NCI-H1105 treated with DMSO at 0.1 percent for 48 hours (cell line): Measurements from ENCODE around the gene OR2F2.

Experiments used
- DNase-seq: peaks from one replicate; lab custom pipeline; 2025; lab: John Stamatoyannopoulos, UW

OR2F2 gene

DNA sequence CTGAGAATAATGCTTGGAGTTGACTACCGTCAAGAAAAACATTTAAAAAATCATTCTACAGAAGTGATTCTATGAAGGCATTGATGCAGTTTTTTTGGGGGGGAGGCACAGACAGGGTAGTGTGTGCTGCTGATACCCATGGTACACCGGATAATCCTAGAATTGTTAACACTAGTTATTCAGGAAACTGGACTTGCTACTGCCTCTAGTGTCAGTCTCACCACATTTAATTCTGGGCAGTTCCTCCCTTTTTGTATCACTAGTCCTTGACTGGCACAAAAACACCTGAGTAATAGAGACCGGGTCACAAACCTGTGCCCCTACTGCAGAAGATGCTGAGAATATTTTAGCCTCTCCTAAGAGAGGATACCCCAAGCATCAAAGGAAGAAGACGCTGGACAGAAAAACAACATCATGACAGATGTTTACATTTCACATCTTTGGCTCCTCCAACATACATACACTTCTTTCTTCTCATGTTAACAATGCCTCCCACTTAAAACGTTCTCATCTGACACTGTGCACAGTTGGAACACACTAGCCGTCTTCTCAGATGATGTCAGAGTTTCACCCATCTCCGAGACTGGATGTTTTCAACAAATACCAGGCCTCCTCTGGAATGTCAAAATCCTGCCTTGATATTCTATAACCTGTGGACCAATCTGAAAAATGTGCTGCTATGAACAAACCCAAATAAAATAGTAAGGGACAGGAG is 19.9 kb upstream of the OR2F2 start:
- no peak for DNase-seq

DNA sequence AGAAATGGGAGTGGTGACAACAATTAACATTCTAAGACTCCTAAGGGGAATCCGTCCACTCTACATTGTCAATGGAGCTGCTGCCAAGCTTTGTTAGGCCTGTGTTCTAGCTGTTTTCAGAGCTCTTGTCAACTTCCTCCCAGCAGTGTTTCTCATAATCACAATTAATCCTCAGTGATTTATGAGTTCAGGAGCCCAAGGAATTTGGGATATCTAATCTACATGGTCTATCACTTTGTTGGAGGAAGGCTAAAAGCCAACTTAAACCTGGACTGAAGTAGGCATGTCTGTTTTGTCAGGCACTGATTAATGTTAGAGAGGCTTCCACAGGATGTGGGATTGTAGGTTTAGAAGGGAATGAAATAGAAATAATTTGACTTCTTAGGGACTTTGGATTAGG is 10.2 kb upstream of the OR2F2 start:
- no peak for DNase-seq

DNA sequence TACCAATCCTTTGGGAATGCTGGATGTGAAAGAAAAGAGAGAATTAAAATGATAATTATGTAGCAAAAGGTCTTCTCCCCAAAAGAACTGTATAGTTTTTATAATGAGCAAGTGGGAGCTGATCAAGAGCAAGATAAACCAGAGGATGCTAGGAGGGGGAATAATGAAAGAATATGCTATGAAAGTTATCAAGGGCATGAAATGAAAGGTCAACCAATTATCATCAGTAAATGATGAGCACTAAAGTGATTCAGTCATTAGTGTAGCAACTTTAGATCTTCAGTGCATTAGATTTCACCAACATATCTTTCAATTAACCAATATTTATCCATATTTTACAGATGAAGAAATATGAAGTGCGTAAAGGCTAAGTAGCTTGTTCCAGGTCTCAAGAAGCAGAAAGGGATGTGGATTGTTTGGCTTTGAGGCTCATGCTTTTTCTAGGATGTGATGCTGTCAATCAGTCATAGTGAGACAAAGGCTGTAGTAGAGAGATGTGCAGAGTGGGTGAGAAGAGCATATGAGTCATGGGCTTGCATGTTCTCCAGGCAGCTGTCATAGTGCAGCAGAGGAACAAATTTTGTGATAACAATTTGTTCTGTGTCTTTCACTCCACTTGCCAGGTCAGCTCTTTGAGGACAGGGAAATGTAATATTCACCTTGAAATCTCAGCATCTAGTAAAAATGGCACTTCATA is 5.7 kb upstream of the OR2F2 start:
- no peak for DNase-seq

DNA sequence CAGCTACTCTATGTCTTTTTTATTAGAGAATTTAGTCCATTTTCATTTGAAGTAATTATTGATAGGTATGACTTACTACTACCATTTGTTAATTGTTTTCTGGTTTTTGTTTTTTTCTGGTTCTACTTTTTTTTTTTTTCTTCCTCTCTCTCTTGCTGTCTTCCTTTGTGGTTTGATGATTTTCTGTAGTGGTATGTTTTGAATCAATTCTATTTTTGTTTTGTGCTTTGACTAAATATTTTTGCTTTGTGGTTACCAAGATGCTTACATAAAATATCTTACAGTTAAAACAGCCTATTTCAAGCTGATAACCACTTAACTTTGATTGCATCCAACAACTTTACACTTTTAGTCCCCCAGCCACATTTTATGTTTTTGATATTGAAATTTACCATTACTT is 3.3 kb upstream of the OR2F2 start:
- no peak for DNase-seq

DNA sequence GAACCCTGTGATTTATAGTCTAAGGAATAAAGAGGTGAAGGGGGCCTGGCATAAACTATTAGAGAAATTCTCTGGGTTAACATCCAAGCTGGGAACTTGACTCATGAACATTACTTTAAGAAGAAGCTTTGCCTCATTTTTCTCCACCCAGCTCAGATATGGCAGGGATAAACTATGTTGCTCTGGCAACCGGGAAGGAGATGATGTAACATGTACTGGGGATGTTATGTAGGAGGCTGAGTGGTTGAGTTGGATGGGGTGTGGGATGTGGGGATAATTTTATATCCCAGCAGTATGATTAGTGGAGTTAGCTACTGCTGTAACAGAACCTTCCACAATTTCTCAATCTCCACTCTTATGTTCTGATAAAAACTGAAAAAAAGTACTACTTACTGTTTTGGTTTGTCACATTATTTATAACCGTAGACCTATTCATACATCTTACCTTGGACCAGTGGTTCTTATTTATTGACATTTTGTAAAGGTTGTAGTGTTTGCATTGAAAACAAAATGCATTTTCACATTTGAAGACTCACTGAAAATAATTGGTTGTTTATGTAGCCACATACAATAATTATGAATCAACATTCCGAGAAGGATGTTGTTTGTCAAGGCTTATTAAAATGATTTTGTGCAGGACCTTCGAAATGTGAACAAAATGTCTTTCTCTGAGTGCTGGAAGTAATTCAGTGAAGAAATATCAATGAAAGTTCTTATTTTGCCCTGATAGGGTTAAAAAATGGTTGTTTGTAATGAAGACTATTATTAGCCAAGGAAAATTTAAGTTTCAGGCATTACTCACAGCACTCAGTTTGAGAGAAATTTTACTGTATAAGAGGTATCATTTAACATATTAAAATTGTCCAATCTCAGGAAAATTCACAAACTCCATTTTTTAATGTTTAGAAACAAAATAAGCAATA is 1.3 kb downstream of the OR2F2 start:
- no peak for DNase-seq

DNA sequence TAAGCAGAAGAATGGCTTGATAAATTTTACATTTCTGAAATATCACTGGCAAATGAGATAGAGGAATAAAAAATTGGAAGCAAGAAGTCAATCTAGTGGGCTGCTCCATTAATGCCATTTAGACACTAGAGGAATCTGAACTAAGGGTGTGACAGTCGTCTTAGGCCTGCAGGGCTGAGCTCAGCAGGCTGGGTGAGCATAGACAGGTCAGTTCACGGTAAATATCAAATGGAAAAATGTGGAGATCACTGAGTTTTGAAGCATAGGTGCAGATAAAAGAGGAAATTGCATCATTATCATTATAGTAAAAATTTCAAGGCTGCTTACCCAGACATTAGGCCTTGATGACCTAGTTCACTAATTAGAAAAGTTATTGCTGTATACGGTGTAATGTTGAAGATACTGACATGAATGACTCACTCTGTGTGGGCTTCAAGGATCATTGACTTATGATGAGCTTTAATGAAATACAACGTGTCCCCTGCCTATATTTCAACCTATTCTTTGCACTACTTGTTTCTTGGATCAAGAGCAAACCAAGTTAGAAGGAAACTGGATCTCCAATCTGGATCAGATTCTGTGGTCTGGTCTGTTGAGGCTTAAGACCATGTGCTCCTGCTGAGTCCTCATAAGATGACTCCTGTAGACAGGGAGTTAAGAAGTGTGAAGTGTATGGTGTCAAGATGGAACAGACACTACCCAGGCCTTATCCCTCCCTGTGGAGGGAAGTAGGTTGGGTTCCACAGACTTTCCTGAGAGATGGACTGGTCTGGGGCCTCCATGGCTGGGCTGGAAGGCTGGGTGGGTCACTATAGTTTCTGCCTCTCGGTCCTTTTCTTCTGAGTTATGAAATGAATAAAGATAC is 3.6 kb downstream of the OR2F2 start:
- DNase-seq = no peak

DNA sequence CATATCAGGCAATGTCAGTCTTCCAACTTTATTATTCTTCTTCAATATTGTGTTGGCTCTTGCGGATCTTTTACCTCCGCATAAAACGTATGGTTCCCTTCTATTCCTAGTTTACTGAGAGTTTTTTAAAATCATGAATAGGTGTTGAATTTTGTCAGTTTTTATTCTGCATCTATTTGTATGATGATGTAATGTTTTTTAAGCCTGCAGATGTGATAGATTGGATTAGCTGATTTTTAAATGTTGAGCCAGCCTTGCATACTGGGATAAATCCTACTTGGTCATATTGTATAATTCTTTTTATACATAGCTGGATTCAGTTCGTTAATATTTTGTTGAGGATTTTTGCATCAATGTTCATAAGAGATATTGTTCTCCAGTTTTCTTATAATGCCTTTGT is 10.4 kb downstream of the OR2F2 start:
- DNase-seq = no peak

DNA sequence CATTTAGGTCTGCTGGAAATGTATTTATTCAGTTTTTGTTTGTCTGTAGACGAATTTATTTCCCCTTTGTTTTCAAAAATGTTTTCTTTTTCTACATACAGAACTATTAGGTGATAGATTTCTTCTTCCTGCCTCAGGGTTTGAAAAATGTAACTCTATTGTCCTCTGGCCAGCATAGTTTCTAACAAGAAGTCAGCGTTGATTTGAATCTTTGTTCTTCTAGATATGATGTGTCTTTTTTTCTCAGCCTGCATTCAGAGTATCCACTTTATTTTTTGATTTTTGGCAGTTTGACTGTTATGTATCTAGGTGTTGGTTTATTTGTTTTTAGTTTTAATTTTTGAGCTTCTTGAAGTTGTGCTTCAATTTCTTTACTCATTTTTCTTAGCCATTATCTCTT is 12.1 kb downstream of the OR2F2 start:
- DNase-seq = no peak

DNA sequence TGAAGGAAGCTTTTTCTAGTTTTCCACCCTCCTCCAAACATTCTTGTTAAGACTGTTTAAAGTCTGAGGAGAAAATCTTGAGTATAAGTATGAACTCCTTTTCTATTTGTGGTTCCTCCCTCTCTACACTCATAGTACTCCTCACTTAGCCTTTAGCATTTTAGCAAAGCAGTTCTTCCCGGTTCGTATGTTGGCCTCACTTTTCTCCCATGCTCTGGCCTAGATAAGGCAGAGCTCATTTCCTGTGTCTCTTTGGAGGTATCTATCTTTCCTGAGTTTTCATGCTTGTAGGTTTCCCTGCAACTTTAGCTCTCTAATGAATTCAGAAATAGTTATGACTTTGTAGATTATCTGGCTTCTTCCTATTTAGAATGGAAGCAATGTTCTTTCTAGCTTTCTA is 13.7 kb downstream of the OR2F2 start:
- DNase-seq = no peak

DNA sequence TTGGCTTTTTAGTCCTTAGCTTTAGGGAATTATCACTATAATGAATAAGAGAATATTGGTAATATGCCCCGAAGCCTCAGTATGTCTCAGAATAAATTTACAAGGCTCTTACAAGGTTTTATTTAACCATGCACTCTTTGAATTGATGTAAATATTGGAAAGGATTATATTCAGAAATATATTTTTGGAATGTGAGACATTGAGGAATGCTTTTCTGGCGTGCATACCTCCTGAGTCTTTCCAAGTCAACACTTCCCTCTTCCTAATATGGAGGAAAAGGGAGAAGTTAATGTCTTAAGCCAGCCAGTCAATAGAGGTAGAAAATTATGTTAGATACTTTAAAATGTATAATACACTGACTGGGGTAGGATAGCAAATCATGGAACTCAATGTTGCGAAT is 18.4 kb downstream of the OR2F2 start:
- no peak for DNase-seq

DNA sequence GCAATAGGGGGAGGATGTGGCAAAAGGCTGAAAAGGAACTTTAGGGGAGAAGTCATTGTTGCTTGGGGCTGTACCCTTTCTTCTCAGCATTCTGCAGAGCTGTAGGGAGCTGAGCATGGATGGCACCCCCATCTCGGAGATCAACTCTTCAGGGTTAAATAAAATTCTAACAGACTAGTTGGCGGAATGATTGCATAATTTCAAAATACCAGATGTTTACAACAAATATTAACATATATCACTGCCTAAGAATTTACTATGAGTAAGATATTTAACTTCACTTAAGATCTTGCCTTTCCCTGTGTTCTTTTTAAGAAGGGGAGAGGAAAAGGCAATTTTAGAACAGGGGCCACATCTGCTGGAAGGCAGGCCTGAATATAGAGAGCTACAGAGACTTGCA is 19.1 kb downstream of the OR2F2 start:
- DNase-seq = no peak

DNA sequence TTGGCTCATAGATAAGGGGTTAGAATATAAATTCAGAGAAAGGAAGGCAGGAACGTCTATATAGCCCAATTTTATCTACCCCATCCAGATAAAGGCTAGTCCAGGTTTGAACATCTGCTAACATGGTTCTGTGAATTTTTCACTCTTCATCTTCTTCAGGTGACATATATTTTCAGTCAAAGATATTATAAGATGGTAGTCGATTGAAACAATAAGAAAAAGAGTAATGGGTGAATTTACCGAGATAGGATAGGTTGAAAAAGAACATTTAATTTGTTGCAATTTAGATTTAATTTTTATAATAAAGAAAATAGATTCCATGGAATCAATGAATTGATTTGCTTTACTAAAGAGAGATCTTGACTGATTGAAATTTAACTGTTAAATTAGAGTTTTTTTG is 19.5 kb downstream of the OR2F2 start, which contains the start of gene OR2F1:
TSS of gene OR2F1 (plus strand) at position 301 of the 400 bp plus-strand sequence. CDS start 5,127 bp downstream, outside the sequence.
- DNase-seq = no peak

DNA sequence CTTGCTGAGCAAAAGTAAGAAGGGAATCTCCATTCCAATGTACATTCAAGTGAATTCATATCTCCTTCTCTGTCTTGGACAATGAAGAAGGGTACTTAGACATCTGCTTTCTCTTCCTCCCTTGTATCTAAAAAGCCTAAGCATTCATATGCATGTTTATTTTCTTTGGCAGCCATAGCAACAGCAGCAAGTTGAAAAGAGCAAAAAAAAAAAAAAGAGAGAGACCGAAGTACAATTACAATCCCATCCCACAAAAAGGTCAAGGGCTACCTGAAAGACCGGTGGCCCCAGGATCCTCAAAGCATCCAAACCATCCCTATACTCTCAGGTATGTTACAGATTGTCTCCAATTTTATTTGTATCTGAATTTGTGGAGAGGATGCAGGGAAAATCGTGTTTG is 23.7 kb downstream of the OR2F2 start:
- no peak for DNase-seq

DNA sequence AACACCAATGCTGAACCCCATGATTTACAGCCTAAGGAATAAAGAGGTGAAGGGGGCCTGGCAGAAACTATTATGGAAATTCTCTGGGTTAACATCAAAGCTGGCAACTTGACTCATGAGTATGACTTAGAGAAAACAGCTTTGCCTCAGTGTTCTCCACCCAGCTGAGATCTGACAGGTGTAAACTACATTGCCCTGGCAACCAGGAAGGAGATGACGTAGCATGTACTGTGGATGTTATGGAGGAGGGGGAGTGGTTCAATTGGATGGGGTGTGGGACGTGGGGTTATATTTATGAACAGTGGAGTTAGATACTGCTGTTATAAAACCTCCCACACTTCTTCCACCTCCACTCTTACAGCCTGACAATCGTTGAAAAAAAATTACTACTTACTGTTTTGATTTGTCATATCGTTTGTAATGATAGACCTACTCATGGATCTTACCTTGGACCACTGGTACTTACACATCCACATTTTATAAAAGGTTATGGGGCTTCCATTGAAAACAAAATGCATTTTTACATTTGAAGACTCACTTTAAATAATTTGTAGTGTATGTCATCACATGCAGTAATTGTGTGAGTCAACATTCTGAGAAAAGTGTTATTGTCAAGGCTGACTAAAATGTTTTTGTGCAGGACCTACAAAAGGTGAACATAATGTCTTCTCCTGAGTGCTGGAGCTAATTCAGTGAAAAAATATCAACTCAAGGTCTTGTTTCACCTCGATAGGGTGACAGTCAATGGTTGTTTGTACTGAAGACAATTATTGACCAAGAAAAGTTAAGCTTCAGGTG is 26.0 kb downstream of the OR2F2 start:
- DNase-seq = no peak

DNA sequence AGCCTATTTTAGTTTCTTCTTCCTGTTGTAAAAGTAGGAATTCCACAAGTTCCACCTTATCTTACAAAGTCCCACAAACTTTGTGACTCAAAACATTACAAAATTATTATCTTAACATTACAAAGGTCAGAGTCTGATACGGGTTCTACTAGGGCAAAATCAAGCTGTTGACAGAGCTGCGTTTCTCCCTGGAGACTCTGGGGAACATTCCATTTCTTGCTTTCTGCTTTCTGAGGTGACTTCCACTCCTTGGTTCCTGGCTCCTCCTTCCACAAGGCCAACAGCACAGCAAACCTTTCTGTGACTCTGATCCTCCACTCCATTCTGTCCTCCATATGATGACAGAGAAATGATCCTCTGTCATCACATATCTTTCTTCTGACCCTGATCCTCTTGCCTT is 30.2 kb downstream of the OR2F2 start:
- DNase-seq = no peak

DNA sequence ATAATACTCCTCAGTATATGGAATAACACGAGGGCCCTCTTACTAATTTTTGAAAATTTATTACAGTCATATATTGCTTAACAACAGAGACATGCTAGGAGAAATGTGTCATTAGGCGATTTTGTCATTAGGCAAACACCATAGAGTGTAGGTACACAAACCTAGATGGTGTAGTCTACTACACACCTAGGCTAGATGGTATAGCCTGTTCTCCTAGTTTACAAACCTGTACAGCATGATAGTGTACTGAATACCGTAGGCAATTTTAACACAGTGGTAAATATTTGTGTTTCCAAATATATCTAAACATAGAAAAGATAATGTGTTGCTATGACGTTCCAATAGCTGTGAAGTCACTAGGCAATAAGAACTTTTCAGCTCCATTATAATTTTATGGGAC is 32.4 kb downstream of the OR2F2 start:
- DNase-seq = no peak

DNA sequence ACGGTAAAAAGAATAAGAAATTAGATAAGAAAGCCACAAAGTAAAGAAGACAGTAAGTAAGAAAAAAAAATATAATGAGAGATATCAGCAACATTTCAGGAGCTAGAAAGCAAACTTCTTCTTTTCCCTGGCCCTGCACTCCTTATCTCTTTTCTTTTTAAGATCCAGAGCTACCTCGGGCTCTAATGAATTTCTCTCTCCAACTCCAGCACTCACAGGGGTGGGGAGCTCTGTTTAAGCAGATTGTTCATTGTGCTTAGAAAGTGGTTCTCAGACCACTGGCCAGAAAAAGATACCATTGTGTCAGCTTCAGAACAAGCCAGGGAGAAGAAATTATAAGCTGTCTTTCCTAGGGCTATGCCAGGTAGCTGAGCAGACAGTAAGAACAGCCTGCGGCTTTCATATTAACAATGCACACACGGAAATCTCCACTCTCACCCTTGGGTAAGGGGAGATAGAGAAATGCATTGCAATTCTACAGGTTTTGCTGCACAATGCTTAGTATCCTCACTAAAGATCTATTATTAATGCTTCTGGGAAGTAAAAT is 38.9 kb downstream of the OR2F2 start:
- no peak for DNase-seq

DNA sequence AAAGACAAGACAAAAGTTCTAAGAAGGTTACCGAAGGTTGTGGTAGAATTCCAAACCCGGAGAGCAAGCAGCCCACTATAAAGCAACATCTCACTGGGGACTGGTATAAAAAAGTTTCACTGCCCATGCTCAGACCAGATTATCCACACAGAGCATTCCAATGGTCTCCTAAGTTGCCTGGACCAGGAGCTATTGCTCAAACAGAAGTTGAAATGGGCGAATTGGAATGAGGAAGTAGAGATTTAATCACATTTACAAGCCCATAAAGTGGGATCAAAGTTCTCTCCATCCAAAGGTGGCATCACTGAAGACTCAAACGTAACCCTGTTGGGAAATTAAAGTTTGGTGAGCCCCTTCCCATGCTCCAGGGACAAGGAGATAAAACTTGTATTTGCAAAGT is 39.4 kb downstream of the OR2F2 start:
- no peak for DNase-seq

DNA sequence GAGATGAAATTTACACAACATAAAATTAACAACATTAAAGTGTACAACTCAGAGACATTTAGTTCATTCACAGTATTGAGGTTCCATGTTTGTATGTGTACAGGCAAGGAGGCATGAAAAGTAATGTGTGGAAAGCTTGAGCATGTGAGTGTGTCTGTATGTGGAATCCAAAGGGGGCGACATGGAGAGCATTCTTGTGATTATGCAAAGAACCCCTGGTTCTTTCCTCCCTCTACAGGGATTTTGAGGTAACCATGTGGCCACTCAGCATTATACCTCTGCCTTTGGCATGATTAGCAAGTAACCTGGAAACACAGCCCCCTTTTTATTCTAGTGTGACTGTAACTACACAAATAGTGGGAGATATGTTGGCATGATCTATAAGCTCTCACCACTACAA is 40.6 kb downstream of the OR2F2 start:
- no peak for DNase-seq

DNA sequence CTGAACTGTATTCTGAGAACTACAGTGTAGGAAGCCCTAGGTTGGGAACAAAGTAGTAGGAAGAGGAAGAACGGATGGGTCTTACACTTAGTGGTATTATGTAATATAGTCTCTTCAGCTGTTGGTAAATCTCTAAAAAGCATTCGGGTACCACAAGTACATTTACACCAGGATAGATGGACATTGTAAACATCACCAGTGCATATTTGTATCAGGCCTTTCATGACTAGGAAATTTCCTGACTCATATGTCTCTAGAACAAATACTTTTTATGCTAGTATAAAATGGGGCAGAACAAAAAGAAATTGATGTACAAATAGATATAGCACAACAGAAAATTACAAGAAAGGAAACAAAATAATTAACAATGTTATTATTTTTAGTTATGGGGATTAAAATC is 43.6 kb downstream of the OR2F2 start:
- DNase-seq = no peak

DNA sequence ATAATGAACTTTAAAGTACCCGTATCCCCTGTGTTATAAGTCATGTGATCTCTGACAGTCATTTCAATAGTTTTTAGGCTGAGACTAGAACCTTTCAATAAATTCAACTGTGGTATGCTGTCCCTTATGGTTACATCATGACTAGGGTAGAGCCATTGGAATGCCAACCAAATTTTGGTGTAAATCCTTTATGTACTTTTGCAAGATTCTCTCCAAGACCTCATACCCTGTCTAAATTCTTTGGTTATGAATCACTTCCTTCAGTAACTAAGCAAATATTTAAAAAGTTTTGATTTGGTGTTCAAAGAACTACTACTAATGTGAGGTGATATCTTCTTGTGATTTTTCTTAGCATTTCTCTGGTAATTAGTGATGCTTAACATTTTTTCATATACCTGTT is 44.3 kb downstream of the OR2F2 start:
- DNase-seq = no peak
